ENCODE results near the gene NRIP3.

DNA sequence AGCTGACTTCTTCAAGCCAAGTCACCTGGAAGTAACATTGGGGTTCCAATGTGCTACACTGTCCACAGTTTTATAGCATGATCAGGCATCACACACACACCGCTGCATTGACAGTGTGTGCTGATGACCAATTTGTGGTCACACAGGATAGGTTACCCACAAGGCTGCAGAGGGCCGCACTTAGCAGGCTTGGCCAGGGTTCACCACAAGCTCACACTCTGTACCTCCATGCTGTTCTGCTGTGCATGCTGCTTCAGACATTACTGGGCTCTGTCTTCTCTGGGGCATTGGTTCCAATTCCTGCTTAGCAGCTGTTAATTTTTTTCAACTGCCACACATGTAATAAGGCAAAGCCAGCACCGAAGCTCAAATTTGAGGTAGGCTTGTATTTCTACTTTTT, 11.0 kb upstream of the NRIP3 start:
- no peak for TF ChIP-seq CTCF (IDR thresholded peaks at IDR 0.05)
- no peak for TF ChIP-seq POLR2A (IDR thresholded peaks at IDR 0.05)

Data from prostate gland (tissue), 2 donors.